Measurements from ENCODE around the gene SH3TC1. TPM values are rescaled to one million over a fixed set of nuclear protein-coding genes. Genes with fewer than 3 reads are reported as not detected.

SH3TC1 gene
- total and polyA plus RNA-seq, 10 of the 15 experiments (the other 5 are each of a cell fraction or from before 2014, with no cell fraction given), result 0.19 to 47.0 (median 18.4) TPM

DNA sequence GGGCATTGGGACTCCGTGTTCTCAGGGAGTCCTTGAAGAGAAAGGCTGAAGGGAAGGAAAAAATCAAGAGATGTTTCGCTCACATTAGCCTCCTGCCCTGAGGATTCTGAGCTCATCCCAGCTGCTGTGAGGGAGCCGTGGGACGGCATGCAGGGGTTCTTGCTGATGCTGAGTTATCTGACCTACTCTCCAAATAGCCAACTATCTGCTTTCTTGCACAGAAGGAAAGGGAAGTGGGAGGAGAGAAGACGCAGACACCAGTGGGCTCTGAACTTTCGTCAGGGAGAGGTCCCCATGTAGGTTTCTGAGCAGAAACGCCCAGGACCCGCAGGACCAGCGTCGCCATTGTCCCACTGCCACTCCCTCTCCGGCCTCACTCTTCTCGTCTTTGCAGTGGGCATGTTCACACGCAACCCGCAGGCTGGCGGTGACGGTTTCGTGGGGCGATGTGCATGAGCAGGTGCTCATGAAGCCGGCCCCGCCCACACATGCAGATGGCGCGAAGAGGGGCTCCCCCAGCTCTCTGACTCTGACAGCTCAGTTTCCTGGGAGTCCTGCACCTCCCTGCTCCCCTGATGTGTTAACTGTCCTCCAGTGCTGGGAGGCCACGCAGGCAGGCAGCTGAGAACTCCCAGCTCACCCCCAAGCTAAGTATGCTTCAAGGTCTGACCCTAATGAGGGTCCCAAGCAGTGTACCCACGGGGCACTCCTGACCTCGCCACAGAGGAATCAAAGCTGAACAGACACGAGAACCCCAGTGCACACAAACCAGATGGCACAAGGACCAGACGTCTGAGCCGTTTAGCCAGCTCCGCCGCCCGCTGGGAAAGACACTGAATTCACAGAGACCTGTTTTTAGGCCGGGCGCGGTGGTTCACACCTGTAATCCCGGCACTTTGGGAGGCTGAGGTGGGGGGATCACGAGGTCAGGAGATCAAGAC lies 26.8 kb upstream of the SH3TC1 start (continued):
- TF ChIP-seq, protein P1, sequence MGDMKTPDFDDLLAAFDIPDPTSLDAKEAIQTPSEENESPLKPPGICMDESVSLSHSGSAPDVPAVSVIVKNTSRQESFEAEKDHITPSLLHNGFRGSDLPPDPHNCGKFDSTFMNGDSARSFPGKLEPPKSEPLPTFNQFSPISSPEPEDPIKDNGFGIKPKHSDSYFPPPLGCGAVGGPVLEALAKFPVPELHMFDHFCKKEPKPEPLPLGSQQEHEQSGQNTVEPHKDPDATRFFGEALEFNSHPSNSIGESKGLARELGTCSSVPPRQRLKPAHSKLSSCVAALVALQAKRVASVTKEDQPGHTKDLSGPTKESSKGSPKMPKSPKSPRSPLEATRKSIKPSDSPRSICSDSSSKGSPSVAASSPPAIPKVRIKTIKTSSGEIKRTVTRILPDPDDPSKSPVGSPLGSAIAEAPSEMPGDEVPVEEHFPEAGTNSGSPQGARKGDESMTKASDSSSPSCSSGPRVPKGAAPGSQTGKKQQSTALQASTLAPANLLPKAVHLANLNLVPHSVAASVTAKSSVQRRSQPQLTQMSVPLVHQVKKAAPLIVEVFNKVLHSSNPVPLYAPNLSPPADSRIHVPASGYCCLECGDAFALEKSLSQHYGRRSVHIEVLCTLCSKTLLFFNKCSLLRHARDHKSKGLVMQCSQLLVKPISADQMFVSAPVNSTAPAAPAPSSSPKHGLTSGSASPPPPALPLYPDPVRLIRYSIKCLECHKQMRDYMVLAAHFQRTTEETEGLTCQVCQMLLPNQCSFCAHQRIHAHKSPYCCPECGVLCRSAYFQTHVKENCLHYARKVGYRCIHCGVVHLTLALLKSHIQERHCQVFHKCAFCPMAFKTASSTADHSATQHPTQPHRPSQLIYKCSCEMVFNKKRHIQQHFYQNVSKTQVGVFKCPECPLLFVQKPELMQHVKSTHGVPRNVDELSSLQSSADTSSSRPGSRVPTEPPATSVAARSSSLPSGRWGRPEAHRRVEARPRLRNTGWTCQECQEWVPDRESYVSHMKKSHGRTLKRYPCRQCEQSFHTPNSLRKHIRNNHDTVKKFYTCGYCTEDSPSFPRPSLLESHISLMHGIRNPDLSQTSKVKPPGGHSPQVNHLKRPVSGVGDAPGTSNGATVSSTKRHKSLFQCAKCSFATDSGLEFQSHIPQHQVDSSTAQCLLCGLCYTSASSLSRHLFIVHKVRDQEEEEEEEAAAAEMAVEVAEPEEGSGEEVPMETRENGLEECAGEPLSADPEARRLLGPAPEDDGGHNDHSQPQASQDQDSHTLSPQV (IDR thresholded peaks at IDR 0.05), result no peak
- 0 out of 2 replicates have a peak, but pooled peaks have one; percentile 11 for TF ChIP-seq NR2F1 (conservative IDR thresholded peaks at IDR 0.05)
- TF ChIP-seq ETV6 (conservative IDR thresholded peaks at IDR 0.05 in 1 of 2, IDR thresholded peaks at IDR 0.05 in 1 of 2; ENCODE audit: borderline replicate concordance in 1 of 2, low read depth in 1 of 2), result no peak
- TF ChIP-seq EED (IDR thresholded peaks at IDR 0.05; ENCODE audit: low read depth), result no peak
- TF ChIP-seq, protein P2, sequence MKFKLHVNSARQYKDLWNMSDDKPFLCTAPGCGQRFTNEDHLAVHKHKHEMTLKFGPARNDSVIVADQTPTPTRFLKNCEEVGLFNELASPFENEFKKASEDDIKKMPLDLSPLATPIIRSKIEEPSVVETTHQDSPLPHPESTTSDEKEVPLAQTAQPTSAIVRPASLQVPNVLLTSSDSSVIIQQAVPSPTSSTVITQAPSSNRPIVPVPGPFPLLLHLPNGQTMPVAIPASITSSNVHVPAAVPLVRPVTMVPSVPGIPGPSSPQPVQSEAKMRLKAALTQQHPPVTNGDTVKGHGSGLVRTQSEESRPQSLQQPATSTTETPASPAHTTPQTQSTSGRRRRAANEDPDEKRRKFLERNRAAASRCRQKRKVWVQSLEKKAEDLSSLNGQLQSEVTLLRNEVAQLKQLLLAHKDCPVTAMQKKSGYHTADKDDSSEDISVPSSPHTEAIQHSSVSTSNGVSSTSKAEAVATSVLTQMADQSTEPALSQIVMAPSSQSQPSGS (IDR thresholded peaks at IDR 0.05; ENCODE audit: low read length), result no peak
- 0 out of 2 replicates have a peak, but pooled peaks have one; percentile 9 for TF ChIP-seq NRF1 (conservative IDR thresholded peaks at IDR 0.05; ENCODE audit: low read depth, low read length)
- TF ChIP-seq NR2C1 (IDR thresholded peaks at IDR 0.05), result no peak
- TF ChIP-seq, protein P3, sequence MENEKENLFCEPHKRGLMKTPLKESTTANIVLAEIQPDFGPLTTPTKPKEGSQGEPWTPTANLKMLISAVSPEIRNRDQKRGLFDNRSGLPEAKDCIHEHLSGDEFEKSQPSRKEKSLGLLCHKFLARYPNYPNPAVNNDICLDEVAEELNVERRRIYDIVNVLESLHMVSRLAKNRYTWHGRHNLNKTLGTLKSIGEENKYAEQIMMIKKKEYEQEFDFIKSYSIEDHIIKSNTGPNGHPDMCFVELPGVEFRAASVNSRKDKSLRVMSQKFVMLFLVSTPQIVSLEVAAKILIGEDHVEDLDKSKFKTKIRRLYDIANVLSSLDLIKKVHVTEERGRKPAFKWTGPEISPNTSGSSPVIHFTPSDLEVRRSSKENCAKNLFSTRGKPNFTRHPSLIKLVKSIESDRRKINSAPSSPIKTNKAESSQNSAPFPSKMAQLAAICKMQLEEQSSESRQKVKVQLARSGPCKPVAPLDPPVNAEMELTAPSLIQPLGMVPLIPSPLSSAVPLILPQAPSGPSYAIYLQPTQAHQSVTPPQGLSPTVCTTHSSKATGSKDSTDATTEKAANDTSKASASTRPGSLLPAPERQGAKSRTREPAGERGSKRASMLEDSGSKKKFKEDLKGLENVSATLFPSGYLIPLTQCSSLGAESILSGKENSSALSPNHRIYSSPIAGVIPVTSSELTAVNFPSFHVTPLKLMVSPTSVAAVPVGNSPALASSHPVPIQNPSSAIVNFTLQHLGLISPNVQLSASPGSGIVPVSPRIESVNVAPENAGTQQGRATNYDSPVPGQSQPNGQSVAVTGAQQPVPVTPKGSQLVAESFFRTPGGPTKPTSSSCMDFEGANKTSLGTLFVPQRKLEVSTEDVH (IDR thresholded peaks at IDR 0.05; ENCODE audit: low read depth, partially characterized antibody), result no peak
- no peak for TF ChIP-seq POLR2A (IDR thresholded peaks at IDR 0.05; ENCODE audit: low read depth, low read length)
- TF ChIP-seq, protein P4, sequence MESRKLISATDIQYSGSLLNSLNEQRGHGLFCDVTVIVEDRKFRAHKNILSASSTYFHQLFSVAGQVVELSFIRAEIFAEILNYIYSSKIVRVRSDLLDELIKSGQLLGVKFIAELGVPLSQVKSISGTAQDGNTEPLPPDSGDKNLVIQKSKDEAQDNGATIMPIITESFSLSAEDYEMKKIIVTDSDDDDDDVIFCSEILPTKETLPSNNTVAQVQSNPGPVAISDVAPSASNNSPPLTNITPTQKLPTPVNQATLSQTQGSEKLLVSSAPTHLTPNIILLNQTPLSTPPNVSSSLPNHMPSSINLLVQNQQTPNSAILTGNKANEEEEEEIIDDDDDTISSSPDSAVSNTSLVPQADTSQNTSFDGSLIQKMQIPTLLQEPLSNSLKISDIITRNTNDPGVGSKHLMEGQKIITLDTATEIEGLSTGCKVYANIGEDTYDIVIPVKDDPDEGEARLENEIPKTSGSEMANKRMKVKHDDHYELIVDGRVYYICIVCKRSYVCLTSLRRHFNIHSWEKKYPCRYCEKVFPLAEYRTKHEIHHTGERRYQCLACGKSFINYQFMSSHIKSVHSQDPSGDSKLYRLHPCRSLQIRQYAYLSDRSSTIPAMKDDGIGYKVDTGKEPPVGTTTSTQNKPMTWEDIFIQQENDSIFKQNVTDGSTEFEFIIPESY (IDR thresholded peaks at IDR 0.05), result no peak
- peak; percentile 64 for TF ChIP-seq IKZF1 (conservative IDR thresholded peaks at IDR 0.05)
- no peak for TF ChIP-seq ESRRA (IDR thresholded peaks at IDR 0.05; ENCODE audit: low read length)
- TF ChIP-seq, protein P5, sequence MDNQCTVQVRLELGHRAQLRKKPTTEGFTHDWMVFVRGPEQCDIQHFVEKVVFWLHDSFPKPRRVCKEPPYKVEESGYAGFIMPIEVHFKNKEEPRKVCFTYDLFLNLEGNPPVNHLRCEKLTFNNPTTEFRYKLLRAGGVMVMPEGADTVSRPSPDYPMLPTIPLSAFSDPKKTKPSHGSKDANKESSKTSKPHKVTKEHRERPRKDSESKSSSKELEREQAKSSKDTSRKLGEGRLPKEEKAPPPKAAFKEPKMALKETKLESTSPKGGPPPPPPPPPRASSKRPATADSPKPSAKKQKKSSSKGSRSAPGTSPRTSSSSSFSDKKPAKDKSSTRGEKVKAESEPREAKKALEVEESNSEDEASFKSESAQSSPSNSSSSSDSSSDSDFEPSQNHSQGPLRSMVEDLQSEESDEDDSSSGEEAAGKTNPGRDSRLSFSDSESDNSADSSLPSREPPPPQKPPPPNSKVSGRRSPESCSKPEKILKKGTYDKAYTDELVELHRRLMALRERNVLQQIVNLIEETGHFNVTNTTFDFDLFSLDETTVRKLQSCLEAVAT (IDR thresholded peaks at IDR 0.05), result no peak
- TF ChIP-seq RB1 (IDR thresholded peaks at IDR 0.05; ENCODE audit: borderline replicate concordance), result no peak; the same call in 1 of the 2 replicates
- TF ChIP-seq MYC (IDR thresholded peaks at IDR 0.05; ENCODE audit: insufficient read depth, insufficient read length, insufficient replicate concordance, low read length, severe bottlenecking), result no peak
- no peak for TF ChIP-seq NFYB (IDR thresholded peaks at IDR 0.05; ENCODE audit: insufficient read depth, low read depth, low read length)

Data from GM12878 (cell line).